ENCODE measurements around the gene ERP29. TPM values are rescaled to one million over a fixed set of nuclear protein-coding genes. Genes with fewer than 3 reads are reported as not detected.
A peak's percentile ranks its signal among the peaks of the same experiment; 100 is the strongest.
"Not testable (repeated sequence)": the region's sequence is repeated elsewhere in the genome, so short reads cannot be mapped to it uniquely, and the experiment has no call there.

ERP29 gene
- total RNA-seq, 1 donor, result 56.0 TPM

- peak; percentile 57 for DNase-seq (ENCODE audit: low read depth)
- no peak for TF ChIP-seq CTCF (IDR thresholded peaks at IDR 0.05; ENCODE audit: insufficient read depth, low read length)
- H3K4me3 ChIP-seq (ENCODE audit: low read depth, low read length), result no peak overlapping the region
These were observed 11.7 kb upstream of the ERP29 start for GRCh38 chr12:112001576-112001975.

GRCh38 chr12:112004041-112004440 lies 9.2 kb upstream of the ERP29 start:
- no peak for DNase-seq (ENCODE audit: low read depth)
- no peak for TF ChIP-seq CTCF (IDR thresholded peaks at IDR 0.05; ENCODE audit: insufficient read depth, low read length)

GRCh38 chr12:112005419-112006395 lies 7.5 kb upstream of the ERP29 start:
- peak; percentile 18 for DNase-seq (ENCODE audit: low read depth)
- no peak overlapping the region for H3K4me3 ChIP-seq (ENCODE audit: low read depth, low read length)
- TF ChIP-seq CTCF (IDR thresholded peaks at IDR 0.05; ENCODE audit: insufficient read depth, low read length), result no peak

More at GRCh38 chr12:112004041-112004440, 9.2 kb upstream of the ERP29 start:
- H3K4me3 ChIP-seq (ENCODE audit: low read depth, low read length), result no peak overlapping the region

GRCh38 chr12:112007945-112008344 lies 5.3 kb upstream of the ERP29 start:
- no peak for DNase-seq (ENCODE audit: low read depth)
- H3K4me3 ChIP-seq (ENCODE audit: low read depth, low read length), result no peak overlapping the region
- no peak for TF ChIP-seq CTCF (IDR thresholded peaks at IDR 0.05; ENCODE audit: insufficient read depth, low read length)

GRCh38 chr12:112008918-112009317 lies 4.3 kb upstream of the ERP29 start:
- TF ChIP-seq CTCF (IDR thresholded peaks at IDR 0.05; ENCODE audit: insufficient read depth, low read length), result no peak
- no peak overlapping the region for H3K4me3 ChIP-seq (ENCODE audit: low read depth, low read length)
- no peak for DNase-seq (ENCODE audit: low read depth)

- H3K4me3 ChIP-seq (ENCODE audit: low read depth, low read length); DNase-seq (ENCODE audit: low read depth): not testable (repeated sequence)
These were observed 3.6 kb upstream of the ERP29 start for GRCh38 chr12:112009596-112009995.

GRCh38 chr12:112010415-112011344 lies 2.5 kb upstream of the ERP29 start:
- no peak for DNase-seq (ENCODE audit: low read depth)
- H3K4me3 ChIP-seq (ENCODE audit: low read depth, low read length), result no peak overlapping the region
- no peak for TF ChIP-seq CTCF (IDR thresholded peaks at IDR 0.05; ENCODE audit: insufficient read depth, low read length)

Data from fibroblast of the aortic adventitia (primary cell).